Spleen (tissue), 11 donors: ENCODE data around the gene OTUD1. TPM values are rescaled to one million over a fixed set of nuclear protein-coding genes. Genes with fewer than 3 reads are reported as not detected.

Experiments used
- DNase-seq: peaks from one replicate; pipeline ENCODE4 v3.0.0-alpha.2; 2020
- H3K27ac ChIP-seq, 8 donors: fragments of 200-600 bp; sonication (generic) in 7 of 8; 1 replicate in 4 of 8; 2 replicates in 4 of 8; pipeline versions ENCODE4 v1.5.0 to v1.8.0; 2016 to 2021; ENCODE audit warnings: inconsistent platforms in 4 of 8, mild to moderate bottlenecking in 4 of 8, moderate library complexity in 1 of 8
- H3K27me3 ChIP-seq, 7 donors: fragments of 200-600 bp; sonication (generic) in 6 of 7; replicated peaks in 1 of 7; 1 replicate in 4 of 7; 2 replicates in 3 of 7; pipeline versions ENCODE4 v1.5.0 to v1.8.0; 2016 to 2021; ENCODE audit warnings: inconsistent platforms in 3 of 7, mild to moderate bottlenecking in 1 of 7
- H3K36me3 ChIP-seq, 6 donors: fragments of 200-600 bp; sonication (generic) in 5 of 6; 1 replicate in 4 of 6; 2 replicates in 2 of 6; pipeline versions ENCODE4 v1.5.0 to v1.8.0; 2016 to 2021; ENCODE audit warnings: inconsistent platforms in 2 of 6
- H3K4me1 ChIP-seq, 6 donors: fragments of 200-600 bp; sonication (generic) in 5 of 6; 1 replicate in 3 of 6; 2 replicates in 3 of 6; pipeline versions ENCODE4 v1.5.0 to v1.8.0; 2016 to 2021; ENCODE audit warnings: inconsistent platforms in 3 of 6
- H3K4me3 ChIP-seq, 8 donors: fragments of 200-600 bp; sonication (generic) in 7 of 8; 1 replicate in 4 of 8; 2 replicates in 4 of 8; pipeline versions ENCODE4 v1.5.0 to v1.8.0; 2016 to 2021; ENCODE audit warnings: inconsistent platforms in 4 of 8, mild to moderate bottlenecking in 4 of 8, moderate library complexity in 2 of 8
- H3K9me3 ChIP-seq, 8 donors: fragments of 200-600 bp; sonication (generic) in 7 of 8; 1 replicate in 4 of 8; 2 replicates in 4 of 8; pipeline versions ENCODE4 v1.5.0 to v1.8.0; 2016 to 2021; ENCODE audit warnings: inconsistent platforms in 4 of 8
- POLR2A ChIP-seq, 3 donors: fragments of 450-650 bp; IDR thresholded peaks; one replicate each; pipeline ENCODE4 v1.5.1; 2017; ENCODE audit warnings: antibody characterized with exemption in 3 of 3, mild to moderate bottlenecking in 1 of 3
- POLR2AphosphoS5 ChIP-seq, 3 donors: sonication (generic); formaldehyde crosslinking; IDR thresholded peaks; one replicate each; pipeline ENCODE4 v1.5.1; 2017; ENCODE audit warnings: antibody characterized with exemption in 3 of 3
- WGBS, 5 donors: extraction: QIAGEN DNeasy Blood & Tissue Kit in 3 of 5; methylation state at CpG; one replicate each; pipeline versions ENCODE4 v1.1.5 to v1.1.7; 2013 to 2018; 5-methylcytosine and 5-hydroxymethylcytosine counted together
- intact Hi-C: fragments of 100-400 bp; cut with DNase I; formaldehyde crosslinking; loops from one replicate; pipeline ENCODE4 v1.15.0; 2023; ENCODE audit warnings: low total_unique reads
- polyA plus RNA-seq, 3 donors: library from polyadenylated mRNA; stranded (reverse); fragments of 200-250 nt; gene quantifications; one replicate each; pipeline ENCODE4 v1.2.1, GENCODE V29; 2013
- total RNA-seq, 7 donors: library from RNA; depleted of rRNA in 3 of 7; stranded (reverse); fragments of >200 nt in 3 of 7; fragmentation: NEBNext Ultra II Directional in 4 of 7; extraction: Animal tissue kit (Norgen Biotek cat#: 25700) in 4 of 7; gene quantifications; one replicate each; pipeline versions ENCODE4 v1.1.0 to v1.2.1, GENCODE V29; 2016 to 2021
- TF ChIP-seq, protein P1 (sequence below), 11 experiments: fragments of 200-600 bp in 7 of 11; fragments of 450-650 bp in 4 of 11; sonication (generic) in 4 of 11; IDR thresholded peaks in 8 of 11; conservative IDR thresholded peaks in 3 of 11; 1 replicate in 7 of 11; 2 replicates in 4 of 11; pipeline versions ENCODE4 v1.4.0 to v1.8.0; 2016 to 2021; ENCODE audit warnings: antibody characterized with exemption in 11 of 11, inconsistent platforms in 4 of 11, mild to moderate bottlenecking in 1 of 11
- donor health status: healthy with polysubstance abuse.
- donor health status: DM: no; HTN: no; CAD: no; lungs with moderate emphysema.
- donor health status: DM: no; HTN: no; CAD: no.
- donor health status: Bipolar disorder and iron deficiency.
- donor health status: healthy.
- donor health status: DM: no; HTN: no; CAD: no.
- donor health status: DM: yes; HTN: yes; CAD: no.

Gene OTUD1
- total and polyA plus RNA-seq, 10 donors: 11.7 to 34.4 (median 27.2) TPM

DNA sequence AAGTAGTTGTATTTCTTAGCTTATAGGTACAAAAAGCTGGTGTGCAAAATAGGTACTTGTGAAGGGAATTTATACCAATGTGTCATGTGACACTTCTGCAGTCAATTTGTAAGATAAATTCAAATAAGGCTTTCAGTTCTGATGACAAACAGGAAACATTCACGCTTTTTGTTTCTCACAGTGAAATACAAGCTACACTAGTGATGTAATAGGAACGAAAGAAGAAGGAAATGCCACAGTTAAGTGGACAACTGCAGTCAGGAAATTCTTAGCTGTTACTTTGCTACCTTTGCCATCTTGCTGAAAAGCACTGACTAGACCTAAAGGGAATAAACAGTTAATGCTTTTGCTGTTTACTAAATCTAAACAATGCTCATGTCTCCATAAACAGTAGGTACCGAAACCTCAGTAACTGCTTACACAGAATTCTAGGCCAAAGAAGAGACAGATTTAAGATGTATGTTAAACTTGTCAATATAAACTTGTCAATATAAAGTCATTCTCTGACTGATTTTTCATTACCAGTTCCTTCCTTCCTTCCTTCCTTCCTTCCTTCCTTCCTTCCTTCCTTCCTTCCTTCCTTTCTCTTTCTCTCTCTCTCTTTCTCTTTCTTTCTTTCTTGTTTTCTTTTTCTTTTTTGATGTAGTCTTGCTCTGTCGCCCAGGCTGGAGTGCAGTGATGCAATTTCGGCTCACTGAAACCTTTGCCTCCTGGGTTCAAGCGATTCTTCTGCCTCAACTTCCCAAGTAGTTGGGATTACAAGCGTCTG, 10.1 kb downstream of the OTUD1 start:
- H3K27ac ChIP-seq: peak overlapping the region; percentile 6 to 83 (median 73)
- H3K27me3 ChIP-seq: no peaks in the 10 kb centered on the region
- intact Hi-C loops: no loop called here
- peaks cover 0 to 12% (median 0%) of the 10 kb centered on the region in 6 donors for H3K36me3 ChIP-seq
- DNase-seq: no peak
- 53 to 60% (median 54%) methylated on average over 7 of the region's 7 CpGs for WGBS, 5 donors
- no peak overlapping the region for H3K4me3 ChIP-seq
- H3K9me3 ChIP-seq: no peaks in the 10 kb centered on the region
- no peak for TF ChIP-seq POLR2AphosphoS5 (IDR thresholded peaks at IDR 0.05)
- TF ChIP-seq POLR2A (IDR thresholded peaks at IDR 0.05): no peak
- TF ChIP-seq, protein P1, sequence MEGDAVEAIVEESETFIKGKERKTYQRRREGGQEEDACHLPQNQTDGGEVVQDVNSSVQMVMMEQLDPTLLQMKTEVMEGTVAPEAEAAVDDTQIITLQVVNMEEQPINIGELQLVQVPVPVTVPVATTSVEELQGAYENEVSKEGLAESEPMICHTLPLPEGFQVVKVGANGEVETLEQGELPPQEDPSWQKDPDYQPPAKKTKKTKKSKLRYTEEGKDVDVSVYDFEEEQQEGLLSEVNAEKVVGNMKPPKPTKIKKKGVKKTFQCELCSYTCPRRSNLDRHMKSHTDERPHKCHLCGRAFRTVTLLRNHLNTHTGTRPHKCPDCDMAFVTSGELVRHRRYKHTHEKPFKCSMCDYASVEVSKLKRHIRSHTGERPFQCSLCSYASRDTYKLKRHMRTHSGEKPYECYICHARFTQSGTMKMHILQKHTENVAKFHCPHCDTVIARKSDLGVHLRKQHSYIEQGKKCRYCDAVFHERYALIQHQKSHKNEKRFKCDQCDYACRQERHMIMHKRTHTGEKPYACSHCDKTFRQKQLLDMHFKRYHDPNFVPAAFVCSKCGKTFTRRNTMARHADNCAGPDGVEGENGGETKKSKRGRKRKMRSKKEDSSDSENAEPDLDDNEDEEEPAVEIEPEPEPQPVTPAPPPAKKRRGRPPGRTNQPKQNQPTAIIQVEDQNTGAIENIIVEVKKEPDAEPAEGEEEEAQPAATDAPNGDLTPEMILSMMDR (IDR thresholded peaks at IDR 0.05 in 8 of 11, conservative IDR thresholded peaks at IDR 0.05 in 3 of 11): no peak
- peaks cover 18 to 87% (median 66%) of the 10 kb centered on the region in 6 donors for H3K4me1 ChIP-seq

DNA sequence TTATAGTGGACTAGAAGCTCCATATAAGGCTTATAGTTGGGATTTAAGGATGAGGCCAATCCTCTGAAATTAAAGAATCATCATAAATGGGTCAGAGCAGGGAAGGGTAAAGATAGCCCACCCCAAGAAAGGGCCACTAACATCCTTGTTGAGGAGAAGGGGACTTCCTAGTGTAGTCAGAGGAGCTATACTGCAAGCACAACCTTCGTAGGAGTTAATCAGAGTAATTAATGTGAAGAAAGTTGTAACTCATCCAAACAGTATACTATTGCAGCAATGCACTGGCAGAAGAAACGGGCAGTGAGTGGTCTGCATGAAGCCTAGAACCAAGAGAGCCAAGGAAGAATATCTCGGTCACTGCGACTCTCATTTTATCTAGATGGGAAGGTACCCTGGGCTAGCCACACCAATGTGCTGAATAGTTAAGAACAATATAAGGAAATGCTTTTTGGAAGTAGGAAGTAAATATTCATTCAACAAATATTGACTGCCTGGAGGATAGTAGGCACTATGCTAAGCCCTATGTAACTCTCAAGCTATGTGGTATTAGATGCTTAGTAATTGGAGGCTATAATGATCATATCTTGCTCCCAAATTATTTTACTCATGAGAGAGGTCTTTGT, 13.3 kb downstream of the OTUD1 start:
- H3K4me3 ChIP-seq: no peak overlapping the region
- no peaks in the 10 kb centered on the region for H3K27me3 ChIP-seq
- peaks cover 14 to 56% (median 43%) of the 10 kb centered on the region in 6 donors for H3K4me1 ChIP-seq
- no peak for DNase-seq
- no peak for TF ChIP-seq POLR2A (IDR thresholded peaks at IDR 0.05)
- TF ChIP-seq, protein P1 (IDR thresholded peaks at IDR 0.05 in 8 of 11, conservative IDR thresholded peaks at IDR 0.05 in 3 of 11): no peak
- no peak for TF ChIP-seq POLR2AphosphoS5 (IDR thresholded peaks at IDR 0.05)
- no peaks in the 10 kb centered on the region for H3K9me3 ChIP-seq
- intact Hi-C loops: no loop called here
- peak overlapping the region in 6 of 8 donors; percentile 42 to 83 (median 67) for H3K27ac ChIP-seq
- no peaks in the 10 kb centered on the region for H3K36me3 ChIP-seq
- WGBS, 5 donors: 79 to 89% (median 86%) methylated on average over 4 of the region's 4 CpGs

DNA sequence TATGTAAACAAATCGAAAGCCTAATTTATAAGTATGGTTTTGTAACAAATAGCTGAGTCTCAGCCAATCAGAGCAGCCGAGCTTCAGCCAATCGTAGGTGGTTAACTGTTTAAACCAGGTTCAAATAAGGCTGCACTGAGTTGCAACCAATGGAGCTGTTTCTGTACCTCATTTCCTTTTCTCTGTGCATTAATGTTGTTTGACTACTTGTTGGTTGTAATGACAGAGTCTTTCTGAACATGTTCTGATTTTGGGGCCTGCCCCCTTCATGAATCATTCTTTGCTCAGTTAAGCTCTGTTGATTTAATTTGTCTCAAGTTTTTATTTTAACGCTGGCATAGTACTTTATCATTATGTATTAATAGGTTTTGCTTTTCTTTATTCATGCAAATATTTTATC, 14.6 kb downstream of the OTUD1 start:
- peaks cover 9 to 50% (median 30%) of the 10 kb centered on the region in 6 donors for H3K4me1 ChIP-seq
- no peaks in the 10 kb centered on the region for H3K9me3 ChIP-seq
- H3K27me3 ChIP-seq: no peaks in the 10 kb centered on the region
- H3K4me3 ChIP-seq: no peak overlapping the region
- no peak for DNase-seq
- TF ChIP-seq POLR2A (IDR thresholded peaks at IDR 0.05): no peak
- TF ChIP-seq, protein P1 (IDR thresholded peaks at IDR 0.05 in 8 of 11, conservative IDR thresholded peaks at IDR 0.05 in 3 of 11): no peak
- TF ChIP-seq POLR2AphosphoS5 (IDR thresholded peaks at IDR 0.05): no peak
- H3K36me3 ChIP-seq: no peaks in the 10 kb centered on the region
- intact Hi-C loops: no loop called here
- WGBS, 5 donors: 73 to 97% (median 90%) methylated on average over 4 of the region's 4 CpGs
- no peak overlapping the region for H3K27ac ChIP-seq
